Esophagus muscularis mucosa (tissue), 4 donors: ENCODE results near the gene LHB.

Experiments
- EP300 ChIP-seq: sonication (generic); formaldehyde crosslinking; IDR thresholded peaks from one replicate; pipeline ENCODE4 v1.6.1; 2017; ENCODE audit warnings: antibody characterized with exemption
- POLR2A ChIP-seq: fragments of 450-650 bp; IDR thresholded peaks from one replicate; pipeline ENCODE4 v1.6.1; 2017; ENCODE audit warnings: antibody characterized with exemption, moderate library complexity, mild to moderate bottlenecking, low read depth
- POLR2AphosphoS5 ChIP-seq, 2 donors: sonication (generic); formaldehyde crosslinking; IDR thresholded peaks; one replicate each; pipeline ENCODE4 v1.6.1; 2017; ENCODE audit warnings: antibody characterized with exemption in 2 of 2
- TF ChIP-seq, protein P1 (sequence below), 3 experiments: fragments of 200-600 bp in 2 of 3; fragments of 450-650 bp in 1 of 3; sonication (generic) in 2 of 3; IDR thresholded peaks; one replicate each; pipeline ENCODE4 v1.5.1; 2017 to 2019; ENCODE audit warnings: antibody characterized with exemption in 3 of 3, mild to moderate bottlenecking in 2 of 3, moderate library complexity in 1 of 3

DNA sequence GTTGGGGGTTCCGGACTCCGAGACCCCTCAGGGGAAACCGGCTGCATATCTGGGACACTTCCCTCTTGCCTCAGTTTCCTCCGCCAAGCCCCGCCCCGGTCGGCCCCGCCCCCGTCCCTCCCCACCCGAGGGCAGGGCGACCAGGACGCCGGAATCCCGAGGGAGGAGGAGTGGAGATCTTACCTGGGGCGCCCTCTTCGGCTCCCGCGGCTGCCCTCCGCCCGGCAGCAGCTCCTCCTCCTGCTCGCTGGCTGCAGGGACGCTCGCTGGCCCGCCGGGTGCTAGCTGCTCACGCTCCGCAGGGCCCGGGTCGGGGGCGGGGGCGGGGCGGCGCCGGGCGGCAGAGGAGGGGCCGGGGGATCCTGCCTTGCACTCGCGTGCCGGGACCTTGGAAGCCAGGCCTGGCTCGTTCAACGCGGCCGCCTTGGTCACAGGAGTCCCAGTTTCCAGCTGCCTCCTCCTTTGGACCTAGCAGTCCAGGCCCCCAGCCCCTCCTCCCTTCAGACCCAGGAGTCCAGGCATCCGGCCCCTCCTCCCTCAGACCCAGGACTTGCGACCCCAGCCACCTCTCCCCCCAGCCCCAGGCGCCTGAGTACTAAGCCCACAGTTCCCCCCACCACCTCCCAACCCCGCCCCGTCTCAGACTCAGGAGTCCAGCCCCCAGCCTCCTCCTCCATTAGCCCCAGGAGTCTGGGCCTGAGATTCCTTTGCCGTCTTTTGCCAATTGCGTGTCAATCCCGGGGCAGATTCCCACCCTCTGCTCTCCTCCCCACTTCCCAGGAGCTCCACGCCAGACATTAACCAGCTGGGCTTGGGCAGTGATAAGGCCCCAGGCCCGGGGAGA lies 48.1 kb upstream of the LHB start, which contains the start of gene NTF4:
- TF ChIP-seq, protein P1, sequence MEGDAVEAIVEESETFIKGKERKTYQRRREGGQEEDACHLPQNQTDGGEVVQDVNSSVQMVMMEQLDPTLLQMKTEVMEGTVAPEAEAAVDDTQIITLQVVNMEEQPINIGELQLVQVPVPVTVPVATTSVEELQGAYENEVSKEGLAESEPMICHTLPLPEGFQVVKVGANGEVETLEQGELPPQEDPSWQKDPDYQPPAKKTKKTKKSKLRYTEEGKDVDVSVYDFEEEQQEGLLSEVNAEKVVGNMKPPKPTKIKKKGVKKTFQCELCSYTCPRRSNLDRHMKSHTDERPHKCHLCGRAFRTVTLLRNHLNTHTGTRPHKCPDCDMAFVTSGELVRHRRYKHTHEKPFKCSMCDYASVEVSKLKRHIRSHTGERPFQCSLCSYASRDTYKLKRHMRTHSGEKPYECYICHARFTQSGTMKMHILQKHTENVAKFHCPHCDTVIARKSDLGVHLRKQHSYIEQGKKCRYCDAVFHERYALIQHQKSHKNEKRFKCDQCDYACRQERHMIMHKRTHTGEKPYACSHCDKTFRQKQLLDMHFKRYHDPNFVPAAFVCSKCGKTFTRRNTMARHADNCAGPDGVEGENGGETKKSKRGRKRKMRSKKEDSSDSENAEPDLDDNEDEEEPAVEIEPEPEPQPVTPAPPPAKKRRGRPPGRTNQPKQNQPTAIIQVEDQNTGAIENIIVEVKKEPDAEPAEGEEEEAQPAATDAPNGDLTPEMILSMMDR (IDR thresholded peaks at IDR 0.05): no peak
- TF ChIP-seq POLR2A: no peak
- no peak for TF ChIP-seq EP300
- no peak for TF ChIP-seq POLR2AphosphoS5 (IDR thresholded peaks at IDR 0.05)
